Activated CD4-positive, alpha-beta T cell treated with anti-CD3 and anti-CD28 coated beads, Interleukin-2, amount 50 U/mL, for 24 hours (primary cell): ENCODE results near the gene KRTAP6-2.

Experiments used
- DNase-seq, 2 donors: peaks; one replicate each; pipeline ENCODE4 v3.0.0-alpha.2; 2020; ENCODE audit warnings: low read depth in 1 of 2, low spot score in 1 of 2

The KRTAP6-2 gene

GRCh38 chr21:30598802-30599201 is at the start of gene KRTAP6-2:
Gene KRTAP6-2 (minus strand): TSS chr21:30598902. CDS start chr21:30598874, 28 bp downstream.
- DNase-seq = no peak

GRCh38 chr21:30646904-30647414 is 48.3 kb upstream of the KRTAP6-2 start:
- DNase-seq = no peak

DNA sequence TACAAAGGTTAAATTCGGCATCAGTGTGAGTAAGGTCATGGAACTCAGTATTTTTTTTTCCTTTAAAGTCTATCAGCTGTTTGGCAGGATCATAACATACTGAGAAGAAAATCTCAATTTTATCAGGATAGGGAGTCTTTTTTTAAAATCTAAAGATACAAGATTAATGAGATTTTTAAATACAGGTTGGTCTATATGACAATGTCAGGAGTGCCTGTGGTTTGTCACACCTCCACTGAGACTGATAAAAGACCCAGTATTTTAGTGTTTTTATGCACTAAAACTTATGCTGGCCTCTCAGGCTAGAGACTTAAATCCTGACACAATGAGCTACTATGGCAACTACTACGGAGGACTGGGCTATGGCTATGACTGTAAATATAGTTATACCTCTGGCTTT is 43.9 kb upstream of the KRTAP6-2 start, which contains the start of gene KRTAP20-3:
TSS of gene KRTAP20-3 (plus strand) at position 301 of the 400 bp plus-strand sequence.
- DNase-seq = no peak

DNA sequence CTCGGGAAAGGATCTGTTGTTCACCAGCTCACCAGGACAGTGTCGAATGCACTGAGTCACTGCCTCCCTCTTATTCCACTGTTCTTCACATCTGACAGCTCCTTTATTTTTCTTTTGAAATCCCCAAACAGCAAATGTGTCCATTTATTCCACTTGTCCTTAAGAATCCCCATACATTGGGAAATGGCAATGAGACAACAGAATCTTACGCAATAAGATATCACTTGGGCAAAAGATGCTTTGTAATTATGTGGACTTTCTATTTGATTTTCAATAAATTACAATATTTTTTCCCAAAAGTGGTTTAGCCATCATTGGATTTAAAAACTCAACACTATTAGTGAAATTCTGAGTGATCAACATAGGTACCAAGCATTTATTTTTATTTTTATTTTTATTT is 40.0 kb upstream of the KRTAP6-2 start:
- DNase-seq = no peak

DNA sequence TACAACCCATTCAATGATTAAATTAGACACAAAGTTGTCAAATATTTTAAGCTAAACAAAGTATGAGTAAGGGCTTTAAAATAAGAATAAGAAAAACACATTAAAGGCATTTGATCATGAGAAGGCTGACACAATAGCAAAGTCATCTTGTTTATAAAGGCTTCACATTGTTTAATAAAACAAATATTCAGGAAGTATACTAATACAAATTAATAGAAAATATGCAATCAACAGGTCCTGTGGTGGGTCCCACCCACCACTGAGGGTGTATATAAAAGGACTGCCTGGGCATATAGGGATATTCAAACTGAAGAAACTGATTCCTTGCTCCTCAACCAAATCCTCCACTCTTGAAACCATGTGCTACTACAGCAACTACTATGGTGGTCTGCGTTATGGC is 36.2 kb upstream of the KRTAP6-2 start, which contains the start of gene KRTAP20-2:
TSS of gene KRTAP20-2 (plus strand) at position 301 of the 400 bp plus-strand sequence. CDS start at position 359, 58 bp downstream.
- DNase-seq = no peak

DNA sequence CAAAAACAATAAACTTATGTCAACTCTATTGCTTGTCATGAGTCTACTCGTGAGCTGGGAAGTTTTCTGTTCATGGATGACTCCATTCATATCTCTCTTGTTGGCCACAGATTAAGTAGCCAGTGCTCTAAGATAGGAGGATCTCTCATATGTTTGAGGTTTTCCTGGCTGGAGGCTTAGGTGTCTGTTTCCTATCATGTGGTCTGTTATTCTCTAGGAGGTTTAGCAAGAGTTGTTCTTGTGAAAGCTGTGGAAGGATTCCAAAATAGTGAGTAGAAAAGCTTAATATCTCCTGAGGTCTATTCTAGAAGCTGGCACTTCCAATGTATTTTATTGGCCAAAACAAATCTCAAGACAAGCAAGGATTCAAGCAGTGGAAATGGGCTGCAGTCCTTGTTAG is 30.5 kb upstream of the KRTAP6-2 start:
- DNase-seq = no peak

GRCh38 chr21:30628109-30628508 is 29.4 kb upstream of the KRTAP6-2 start:
- no peak for DNase-seq

DNA sequence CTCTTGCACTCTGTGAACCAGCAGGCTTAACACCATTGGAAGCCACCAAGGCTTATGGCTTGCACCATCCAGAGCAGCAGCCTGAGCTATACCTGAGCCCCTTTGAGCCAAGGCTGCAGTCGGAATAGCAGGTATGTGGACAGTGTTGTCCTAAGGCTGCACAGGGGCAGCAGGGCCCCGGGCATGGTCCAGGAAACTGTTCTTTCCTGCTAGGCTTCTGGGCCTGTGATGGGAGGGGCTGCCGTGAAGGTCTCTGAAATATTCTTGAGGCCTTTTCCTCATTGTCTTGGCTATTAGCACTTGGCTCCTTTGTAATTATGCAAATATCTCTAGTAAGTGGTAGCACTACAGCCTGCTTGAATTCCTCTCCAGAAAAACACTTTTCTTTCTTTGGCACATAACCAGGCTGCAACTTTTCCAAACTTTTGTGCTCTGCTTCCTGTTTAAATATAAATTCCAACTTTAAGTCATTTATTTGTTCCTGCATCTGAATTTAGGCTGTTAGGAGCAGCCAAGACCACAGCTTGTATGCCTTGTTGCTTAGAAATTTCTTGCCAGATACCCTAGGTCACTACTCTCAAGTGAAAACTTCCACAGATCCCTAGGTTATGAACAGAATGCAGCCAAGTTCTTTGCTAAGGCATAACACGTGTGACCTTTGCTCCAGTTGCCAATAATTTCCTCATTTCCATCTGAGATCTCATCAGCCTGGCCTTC is 26.9 kb upstream of the KRTAP6-2 start:
- no peak for DNase-seq

- no peak for DNase-seq
Measured at GRCh38 chr21:30623362-30623761, 24.7 kb upstream of the KRTAP6-2 start.

- DNase-seq = no peak
Measured at GRCh38 chr21:30620522-30620921, 21.8 kb upstream of the KRTAP6-2 start, which contains the start of gene KRTAP20-4. Gene KRTAP20-4 (plus strand): TSS chr21:30620627.

- DNase-seq = no peak
Measured at GRCh38 chr21:30620080-30620479, 21.4 kb upstream of the KRTAP6-2 start.

DNA sequence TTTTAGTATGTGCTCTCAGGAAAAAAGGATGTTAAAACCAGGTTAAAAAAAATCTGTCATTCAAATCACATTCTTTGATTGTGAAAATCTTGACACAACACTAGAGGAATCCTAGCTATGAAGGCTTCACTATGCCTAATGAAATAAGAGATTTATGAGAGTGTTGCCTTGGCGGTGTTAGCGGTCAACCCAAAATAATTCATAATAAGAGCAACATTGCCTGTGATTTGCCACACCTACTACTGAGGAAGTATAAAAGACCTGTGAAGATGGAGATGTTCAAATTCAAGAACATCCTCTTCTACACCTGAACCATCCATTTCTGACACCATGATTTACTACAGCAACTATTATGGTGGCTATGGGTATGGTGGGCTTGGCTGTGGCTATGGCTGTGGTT is 17.4 kb upstream of the KRTAP6-2 start, which contains the start of gene KRTAP20-1:
TSS of gene KRTAP20-1 (plus strand) at position 301 of the 400 bp plus-strand sequence. CDS start at position 331, 30 bp downstream.
- DNase-seq = no peak

DNA sequence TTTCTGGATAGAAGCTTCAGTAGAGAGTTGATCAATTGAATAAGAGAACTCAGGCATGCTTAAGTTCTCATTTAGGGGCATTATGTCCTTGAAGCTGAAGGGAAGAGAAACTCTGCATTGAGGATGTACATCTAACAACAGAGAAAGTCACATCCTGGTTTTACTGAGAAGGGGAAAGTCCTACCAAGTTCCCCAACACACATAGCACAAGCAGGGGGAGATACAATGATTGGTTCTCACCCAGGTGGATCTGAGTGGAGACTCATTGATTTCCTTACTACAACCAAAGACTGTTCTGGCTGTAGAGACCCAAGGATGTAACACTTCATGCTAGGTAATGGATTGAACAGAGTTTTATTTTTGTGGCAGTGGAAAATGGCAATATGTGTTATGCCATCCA is 16.5 kb upstream of the KRTAP6-2 start:
- DNase-seq = no peak

DNA sequence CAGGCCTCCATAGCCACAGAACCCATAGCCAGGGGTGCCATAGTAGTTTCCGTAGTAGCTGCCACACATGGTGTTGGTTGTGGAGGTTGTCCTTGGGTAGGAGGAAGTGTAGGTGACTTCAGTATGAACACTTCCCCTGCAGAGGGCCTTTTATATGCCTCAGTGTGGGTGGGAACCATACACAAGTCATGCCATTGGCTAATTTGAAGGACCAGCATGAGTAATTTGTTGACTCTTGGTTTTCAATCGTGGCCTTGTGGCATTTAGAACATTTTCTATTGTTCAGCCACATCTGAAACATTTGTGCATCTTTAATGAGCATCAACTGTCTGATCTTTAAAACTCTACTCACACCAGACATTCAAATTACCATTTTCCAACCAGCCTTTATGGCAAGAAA is 15.1 kb upstream of the KRTAP6-2 start, which contains the start of gene KRTAP6-1:
TSS of gene KRTAP6-1 (minus strand) at position 95 of the 400 bp plus-strand sequence. CDS start at position 69, 26 bp downstream.
- no peak for DNase-seq

DNA sequence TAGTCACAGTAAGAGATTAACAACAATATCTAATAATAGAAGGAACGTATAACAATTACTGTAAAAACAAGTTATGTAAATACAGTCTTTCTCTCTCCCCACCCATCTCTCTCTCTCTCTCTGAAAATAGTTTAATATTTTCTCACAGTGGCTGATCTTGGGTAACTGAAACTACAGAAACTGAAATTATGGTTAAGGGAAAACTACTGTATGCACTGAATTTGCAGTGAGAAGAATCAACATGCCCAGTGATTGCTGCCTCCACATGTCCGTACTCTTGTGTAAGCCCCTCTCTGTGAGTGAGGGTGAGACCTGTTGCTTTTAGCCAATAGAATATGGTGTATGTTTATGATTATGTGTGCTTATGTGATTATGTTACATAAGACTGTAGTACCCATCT is 13.4 kb upstream of the KRTAP6-2 start:
- DNase-seq = no peak

- DNase-seq = no peak
Measured at GRCh38 chr21:30605968-30606367, 7.3 kb upstream of the KRTAP6-2 start.

GRCh38 chr21:30600787-30601186 is 2.1 kb upstream of the KRTAP6-2 start, which contains the start of gene KRTAP22-1:
Gene KRTAP22-1 (plus strand): TSS chr21:30601087.
- DNase-seq = no peak

GRCh38 chr21:30592140-30592539 is 6.6 kb downstream of the KRTAP6-2 start, which contains the start of gene KRTAP6-3:
Gene KRTAP6-3 (plus strand): TSS chr21:30592440. CDS start chr21:30592446, 6 bp downstream.
- no peak for DNase-seq

GRCh38 chr21:30590297-30590696 is 8.4 kb downstream of the KRTAP6-2 start, which contains the start of gene KRTAP22-2:
Gene KRTAP22-2 (minus strand): TSS chr21:30590397.
- no peak for DNase-seq

DNA sequence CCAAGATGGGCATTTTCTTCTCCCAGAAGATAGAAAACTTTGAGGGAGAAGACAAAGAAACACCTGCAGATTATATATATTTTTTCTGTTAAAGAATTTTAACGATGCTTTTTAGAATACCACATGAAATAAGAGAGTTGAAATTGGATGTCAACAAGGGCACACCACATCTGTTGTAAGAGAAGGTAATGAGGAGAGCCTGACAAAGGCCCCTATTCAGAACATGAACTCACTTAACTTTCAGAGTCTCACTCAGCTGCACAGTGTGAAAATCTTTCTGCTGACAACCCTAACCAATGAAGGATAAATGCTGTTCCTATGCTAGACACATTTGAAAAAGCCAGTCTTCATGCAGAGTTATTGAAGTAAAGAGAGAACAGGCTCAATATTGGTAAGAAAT is 15.8 kb downstream of the KRTAP6-2 start:
- no peak for DNase-seq

- DNase-seq = no peak
Measured at GRCh38 chr21:30580132-30580531, 18.6 kb downstream of the KRTAP6-2 start.

- no peak for DNase-seq
Measured at GRCh38 chr21:30579346-30579745, 19.4 kb downstream of the KRTAP6-2 start.
